HUES6 (cell line): ENCODE results near the gene MED27.

ENCODE experiments used
- H3K27ac ChIP-seq: 2 replicates; pipeline ENCODE4 v1.7.0; 2013; ENCODE audit warnings: low read depth, mild to moderate bottlenecking, low read length, inconsistent platforms
- H3K27me3 ChIP-seq: 2 replicates; pipeline ENCODE4 v1.6.1; 2013; ENCODE audit warnings: low read length; ENCODE audit not compliant: control insufficient read depth, insufficient read depth
- H3K36me3 ChIP-seq: 2 replicates; pipeline ENCODE4 v1.6.1; 2013; ENCODE audit warnings: low read length; ENCODE audit not compliant: control insufficient read depth, insufficient read depth
- H3K4me1 ChIP-seq: 2 replicates; pipeline ENCODE4 v1.6.1; 2013; ENCODE audit warnings: low read length; ENCODE audit not compliant: control insufficient read depth, insufficient read depth
- H3K4me3 ChIP-seq: 2 replicates; pipeline ENCODE4 v1.5.1; 2013; ENCODE audit warnings: low read depth, low read length
- H3K9ac ChIP-seq: one replicate; pipeline ENCODE4 v1.6.1; 2013; ENCODE audit warnings: mild to moderate bottlenecking, low read length
- H3K9me3 ChIP-seq: 2 replicates; pipeline ENCODE4 v1.6.1; 2013; ENCODE audit warnings: low read depth, low read length; ENCODE audit not compliant: control insufficient read depth, insufficient read depth

The MED27 gene

DNA sequence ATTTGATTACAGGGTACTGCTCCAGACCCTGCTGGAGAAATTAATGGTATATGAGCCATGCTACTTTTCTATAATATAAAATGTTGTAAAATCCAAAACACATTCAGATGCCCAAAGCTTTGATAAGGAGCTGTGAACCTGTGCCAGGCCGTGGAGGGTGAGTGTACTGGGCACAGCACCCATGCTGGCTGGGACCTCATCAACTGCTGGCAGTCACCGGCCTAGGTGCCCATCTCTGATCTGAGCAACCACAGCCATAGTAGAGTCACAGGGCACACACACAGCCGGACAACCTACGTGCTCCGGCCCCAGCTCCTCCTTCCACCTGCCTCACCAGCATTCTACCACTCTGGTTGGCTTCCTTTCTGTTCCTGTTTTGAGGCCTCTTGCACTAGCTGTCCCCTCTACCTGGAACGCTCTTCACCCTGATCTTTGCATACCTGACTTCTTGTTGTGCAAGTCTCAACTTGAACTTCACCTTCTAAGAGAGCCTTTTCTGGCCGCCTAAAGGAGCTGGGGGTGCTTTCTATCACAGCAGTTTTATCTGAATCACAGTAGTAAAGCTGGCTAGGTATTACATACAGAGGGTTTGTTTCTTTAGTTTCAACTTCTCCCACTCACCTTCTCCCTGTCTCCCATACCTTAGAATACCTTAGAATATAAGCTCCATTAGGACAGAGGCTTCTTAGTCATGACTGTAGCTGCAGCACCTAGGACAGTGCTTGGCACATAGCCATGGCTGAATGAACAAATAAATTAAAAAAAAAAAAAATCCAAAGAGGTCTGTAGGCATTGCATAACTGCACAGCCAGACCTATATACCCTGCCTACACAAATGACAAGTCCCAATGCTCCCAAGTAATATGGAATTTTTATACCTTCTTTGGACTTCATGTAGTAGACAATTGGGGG is 51.7 kb downstream of the MED27 start:
- Histone ChIP-seq H3K4me3 (no peak overlapping the region), H3K4me1 (peaks cover 48% of the 10 kb centered on the region), H3K27ac (no peak overlapping the region), H3K9me3 (no peaks in the 10 kb centered on the region), H3K27me3 (no peaks in the 10 kb centered on the region), H3K36me3 (no peaks in the 10 kb centered on the region), H3K9ac (no peak overlapping the region)

DNA sequence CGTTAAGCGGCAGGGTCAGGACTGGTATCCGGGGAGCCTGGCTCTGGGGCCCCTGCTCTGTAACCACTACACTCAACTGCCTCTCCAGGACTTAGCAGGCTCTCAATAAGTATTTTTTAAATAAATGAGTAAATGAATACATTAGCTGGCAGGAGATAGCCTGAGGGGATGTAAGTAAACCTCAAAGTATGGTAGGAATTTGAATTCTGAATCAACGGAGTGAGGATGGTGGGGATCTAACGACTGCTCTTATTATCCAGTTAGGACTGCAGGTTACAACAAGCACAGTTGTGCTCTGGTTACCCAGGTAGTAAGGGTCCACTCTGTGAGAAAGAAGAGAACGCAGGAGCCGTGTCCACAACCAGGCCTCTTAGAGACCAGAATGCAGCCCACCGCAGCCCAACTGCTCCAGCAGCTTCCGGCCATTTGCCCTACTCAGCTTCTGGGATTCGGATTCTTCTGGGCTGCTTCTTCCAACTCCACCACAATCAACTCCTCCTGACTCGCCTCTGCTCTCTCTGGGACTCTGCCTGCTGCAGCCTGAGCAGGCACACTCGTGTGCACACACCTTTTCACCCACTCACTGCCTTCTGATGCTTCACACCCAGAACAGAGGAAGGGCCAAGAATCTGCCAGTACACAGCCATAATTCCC is 52.6 kb downstream of the MED27 start:
- no peak overlapping the region for H3K9ac ChIP-seq
- H3K27ac ChIP-seq: no peak overlapping the region
- no peaks in the 10 kb centered on the region for H3K27me3 ChIP-seq
- no peaks in the 10 kb centered on the region for H3K9me3 ChIP-seq
- H3K36me3 ChIP-seq: no peaks in the 10 kb centered on the region
- peaks cover 39% of the 10 kb centered on the region for H3K4me1 ChIP-seq
- no peak overlapping the region for H3K4me3 ChIP-seq

- Histone ChIP-seq H3K36me3 (no peaks in the 10 kb centered on the region), H3K9ac (no peak overlapping the region), H3K4me3 (no peak overlapping the region), H3K27ac (no peak overlapping the region), H3K9me3 (no peaks in the 10 kb centered on the region), H3K27me3 (no peaks in the 10 kb centered on the region), H3K4me1 (peaks cover 43% of the 10 kb centered on the region)
These were observed 53.9 kb downstream of the MED27 start for GRCh38 chr9:132025766-132026165.

GRCh38 chr9:132024589-132024988 is 55.1 kb downstream of the MED27 start:
- H3K4me1 ChIP-seq: peaks cover 39% of the 10 kb centered on the region
- H3K9ac ChIP-seq: no peak overlapping the region
- no peaks in the 10 kb centered on the region for H3K27me3 ChIP-seq
- H3K9me3 ChIP-seq: no peaks in the 10 kb centered on the region
- H3K27ac ChIP-seq: no peak overlapping the region
- no peak overlapping the region for H3K4me3 ChIP-seq
- H3K36me3 ChIP-seq: no peaks in the 10 kb centered on the region

GRCh38 chr9:132023419-132024180 is 56.1 kb downstream of the MED27 start:
- H3K4me3 ChIP-seq: no peak overlapping the region
- H3K27ac ChIP-seq: no peak overlapping the region
- H3K36me3 ChIP-seq: no peaks in the 10 kb centered on the region
- no peaks in the 10 kb centered on the region for H3K27me3 ChIP-seq
- no peak overlapping the region for H3K9ac ChIP-seq
- H3K9me3 ChIP-seq: no peaks in the 10 kb centered on the region
- peaks cover 36% of the 10 kb centered on the region for H3K4me1 ChIP-seq

DNA sequence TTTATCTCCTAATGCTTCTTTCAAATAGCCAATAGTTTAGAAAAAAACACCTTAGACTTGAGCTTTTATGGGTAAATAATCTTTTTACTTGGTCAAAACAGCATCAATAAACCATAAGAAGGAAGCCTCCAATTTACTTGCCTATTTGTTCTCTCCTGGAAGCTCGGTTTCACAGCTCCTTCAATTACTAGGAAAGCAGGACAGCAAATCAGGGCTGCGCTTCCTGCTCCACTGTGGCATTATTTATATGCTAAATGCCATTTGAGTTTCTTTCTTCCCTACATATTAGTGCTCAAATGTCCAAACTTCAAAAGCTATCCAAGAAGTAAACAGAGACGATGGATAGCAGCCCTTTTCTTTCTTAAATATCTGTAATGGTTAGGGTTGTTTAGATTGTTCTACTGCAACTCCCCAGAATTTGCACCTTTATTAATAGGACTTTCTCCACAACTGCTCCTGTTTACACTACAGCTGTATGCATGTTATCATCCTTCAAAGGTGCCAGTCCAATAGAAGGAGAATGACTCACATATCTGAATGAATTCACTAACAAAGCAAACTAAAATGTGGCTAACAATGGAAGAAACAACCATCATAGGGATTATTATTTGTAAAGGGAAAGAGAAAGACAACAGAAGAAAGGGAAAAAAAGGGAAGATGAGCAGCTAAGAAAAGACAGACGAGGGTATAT is 58.7 kb downstream of the MED27 start:
- no peaks in the 10 kb centered on the region for H3K36me3 ChIP-seq
- H3K27ac ChIP-seq: no peak overlapping the region
- no peaks in the 10 kb centered on the region for H3K9me3 ChIP-seq
- peaks cover 18% of the 10 kb centered on the region for H3K4me1 ChIP-seq
- H3K9ac ChIP-seq: no peak overlapping the region
- no peaks in the 10 kb centered on the region for H3K27me3 ChIP-seq
- no peak overlapping the region for H3K4me3 ChIP-seq

DNA sequence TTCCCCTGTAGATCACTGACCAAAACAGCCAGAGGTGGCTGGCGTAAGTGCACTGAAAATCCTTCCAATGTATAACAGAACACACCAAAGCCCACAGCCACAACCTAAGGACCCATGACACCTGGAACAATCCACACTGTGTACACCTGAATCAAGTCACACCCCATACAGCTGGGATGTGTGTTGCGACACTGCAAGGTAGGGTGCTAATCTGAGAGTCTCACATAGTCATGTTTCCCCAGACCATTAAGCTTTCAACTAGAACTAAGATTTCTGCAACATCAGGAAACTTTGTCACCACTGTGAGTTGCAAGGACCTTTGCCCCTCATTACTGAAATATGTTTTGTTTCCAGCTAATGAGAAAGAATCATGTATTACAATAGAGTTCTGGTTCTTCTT is 59.4 kb downstream of the MED27 start:
- H3K36me3 ChIP-seq: no peaks in the 10 kb centered on the region
- peaks cover 18% of the 10 kb centered on the region for H3K4me1 ChIP-seq
- H3K9me3 ChIP-seq: no peaks in the 10 kb centered on the region
- H3K27me3 ChIP-seq: no peaks in the 10 kb centered on the region
- no peak overlapping the region for H3K4me3 ChIP-seq
- H3K27ac ChIP-seq: no peak overlapping the region
- no peak overlapping the region for H3K9ac ChIP-seq

DNA sequence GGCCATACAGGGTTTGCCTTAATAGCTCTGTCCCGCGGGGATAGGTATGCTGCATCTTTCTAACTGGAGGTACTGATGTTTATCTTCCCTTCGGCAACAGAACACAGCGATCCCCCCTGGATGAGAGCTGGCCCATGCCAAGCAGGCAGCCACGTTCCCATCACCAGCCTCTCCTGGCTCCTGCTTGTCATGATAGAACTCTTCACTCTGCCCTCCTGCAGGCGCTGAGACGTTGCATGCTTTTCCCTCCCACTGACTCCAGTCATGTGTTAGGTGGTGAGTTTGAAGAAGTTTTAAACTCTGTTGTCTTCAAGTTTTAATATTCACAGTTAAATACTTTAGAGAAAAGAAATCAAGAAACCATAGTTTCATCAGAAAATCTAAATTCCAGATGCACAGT is 60.0 kb downstream of the MED27 start:
- Histone ChIP-seq H3K36me3 (no peaks in the 10 kb centered on the region), H3K27me3 (no peaks in the 10 kb centered on the region), H3K27ac (no peak overlapping the region), H3K9me3 (no peaks in the 10 kb centered on the region), H3K4me3 (no peak overlapping the region), H3K4me1 (peaks cover 18% of the 10 kb centered on the region), H3K9ac (no peak overlapping the region)

- no peaks in the 10 kb centered on the region for H3K36me3 ChIP-seq
- H3K4me3 ChIP-seq: no peak overlapping the region
- no peak overlapping the region for H3K27ac ChIP-seq
- H3K9me3 ChIP-seq: no peaks in the 10 kb centered on the region
- H3K9ac ChIP-seq: no peak overlapping the region
- peaks cover 18% of the 10 kb centered on the region for H3K4me1 ChIP-seq
- H3K27me3 ChIP-seq: no peaks in the 10 kb centered on the region
These were observed 60.7 kb downstream of the MED27 start for GRCh38 chr9:132018957-132019405.

DNA sequence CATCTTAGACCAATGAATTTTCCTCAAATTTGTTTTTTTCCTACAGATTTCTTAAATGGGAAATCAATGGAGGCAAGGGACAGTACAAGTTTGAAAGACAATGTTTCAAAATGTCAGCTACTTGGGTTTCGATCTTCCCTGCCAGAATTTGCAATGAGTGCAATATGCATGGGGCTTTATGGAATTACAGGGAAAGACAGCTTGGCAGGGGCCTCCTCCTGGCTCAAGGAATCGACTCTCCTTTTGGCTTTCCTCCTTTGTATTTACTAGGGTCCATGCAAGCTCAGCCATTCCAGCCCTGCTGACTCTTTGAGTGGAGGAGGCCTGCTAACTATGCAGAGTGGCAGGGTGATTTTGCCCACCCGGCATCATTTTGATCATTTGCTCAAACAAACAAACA is 63.2 kb downstream of the MED27 start:
- peaks cover 15% of the 10 kb centered on the region for H3K4me1 ChIP-seq
- H3K9me3 ChIP-seq: no peaks in the 10 kb centered on the region
- H3K36me3 ChIP-seq: no peaks in the 10 kb centered on the region
- no peaks in the 10 kb centered on the region for H3K27me3 ChIP-seq
- H3K4me3 ChIP-seq: no peak overlapping the region
- no peak overlapping the region for H3K27ac ChIP-seq
- no peak overlapping the region for H3K9ac ChIP-seq
